NCI-H1417 treated with DMSO at 0.1 percent for 48 hours (cell line): ENCODE results near the gene SOX6.
"Not testable (repeated sequence)": the region's sequence is repeated elsewhere in the genome, so short reads cannot be mapped to it uniquely, and the experiment has no call there.

Source experiments
- DNase-seq: peaks from one replicate; lab custom pipeline; 2025; lab: John Stamatoyannopoulos, UW

Gene SOX6

DNA sequence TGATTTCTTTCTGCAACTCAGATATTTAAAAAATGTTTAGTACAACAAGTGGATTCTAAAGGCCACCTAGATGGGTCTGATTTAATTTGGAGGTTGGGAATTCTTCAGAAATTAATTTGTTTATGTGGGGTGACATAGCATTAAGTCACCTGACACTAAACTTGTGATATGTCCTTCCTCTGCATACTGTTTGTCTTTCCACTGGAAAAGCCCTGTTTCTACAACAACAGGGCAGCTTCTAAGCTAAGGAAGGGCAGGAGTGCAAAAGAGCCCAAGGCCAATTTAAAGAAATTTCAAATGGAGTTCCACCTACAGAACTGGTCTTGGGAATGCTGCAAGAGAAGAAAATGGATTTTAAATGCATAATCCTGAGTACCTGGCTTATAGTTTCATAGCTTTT, 319.2 kb downstream of the SOX6 start:
- no peak for DNase-seq

DNA sequence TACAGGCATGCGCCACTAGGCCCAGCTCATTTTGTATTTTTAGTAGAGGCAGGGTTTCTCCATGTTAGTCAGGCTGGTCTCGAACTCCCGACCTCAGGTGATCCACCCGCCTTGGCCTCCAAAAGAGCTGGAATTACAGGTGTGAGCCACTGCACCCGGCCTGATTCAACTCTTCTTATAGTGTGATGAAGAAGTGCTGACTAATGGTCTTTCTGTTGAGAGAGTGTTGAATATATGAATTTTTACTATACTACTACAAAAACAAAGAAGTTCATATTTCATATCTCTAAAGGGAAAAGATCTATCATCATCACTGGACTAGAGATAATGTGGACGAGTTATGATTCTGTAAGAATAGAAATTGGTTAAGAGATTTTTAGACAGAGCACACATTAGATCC, 320.1 kb downstream of the SOX6 start:
- no peak for DNase-seq

DNA sequence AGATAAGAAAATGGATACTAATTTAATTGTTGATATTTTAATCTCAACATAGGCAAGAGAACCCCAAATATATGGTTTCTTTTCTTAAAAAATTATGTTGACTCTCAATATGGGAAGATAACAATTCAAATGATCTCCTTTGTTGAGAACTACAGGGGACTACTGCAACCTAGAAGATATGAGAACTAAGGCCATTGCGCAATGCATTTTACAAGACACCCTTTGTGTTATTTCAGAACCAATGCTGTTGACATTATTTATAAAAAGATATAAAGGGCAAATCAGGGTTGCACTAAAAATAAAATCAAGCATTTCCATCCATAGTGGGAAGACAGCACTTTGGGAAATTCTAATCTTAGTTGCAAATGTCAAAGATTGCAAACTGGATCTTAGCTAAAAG, 322.3 kb downstream of the SOX6 start:
- DNase-seq: no peak

DNA sequence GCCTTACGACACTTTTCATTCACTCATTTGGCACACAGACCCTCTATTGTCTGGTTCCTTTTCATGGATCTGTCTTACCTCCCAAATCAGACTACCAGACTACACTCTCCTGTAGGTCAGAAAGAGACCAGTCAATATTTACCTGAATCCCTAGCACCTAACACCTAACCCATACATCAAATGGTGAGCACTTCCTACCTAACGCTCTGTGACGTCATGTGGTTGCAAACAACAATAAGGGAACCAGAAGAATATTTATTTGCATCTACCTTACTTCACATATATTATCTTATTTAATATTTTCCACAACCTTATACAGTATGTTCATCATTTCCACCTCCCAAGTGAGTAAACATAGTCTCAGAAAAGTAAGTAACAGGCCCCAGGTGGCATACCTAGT, 323.4 kb downstream of the SOX6 start:
- no peak for DNase-seq

DNA sequence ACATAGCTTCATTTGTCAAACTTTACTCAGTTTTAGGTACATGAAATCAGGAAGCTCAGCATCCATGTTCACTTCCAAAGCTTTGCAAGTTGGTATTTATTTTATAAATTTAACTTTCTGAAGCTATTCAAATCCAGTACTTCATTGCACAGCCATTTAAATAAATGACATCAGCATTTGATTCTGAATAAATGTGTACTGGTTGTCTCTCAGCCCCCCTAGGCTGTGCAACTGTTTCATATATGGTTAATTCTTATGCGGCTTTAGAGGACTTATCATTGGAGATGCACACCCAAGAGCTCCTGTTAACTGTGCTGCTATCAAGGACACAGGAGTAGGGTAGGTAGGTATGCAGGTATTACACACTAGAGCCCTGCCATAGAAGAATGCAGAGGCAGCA, 325.1 kb downstream of the SOX6 start:
- DNase-seq: no peak

DNA sequence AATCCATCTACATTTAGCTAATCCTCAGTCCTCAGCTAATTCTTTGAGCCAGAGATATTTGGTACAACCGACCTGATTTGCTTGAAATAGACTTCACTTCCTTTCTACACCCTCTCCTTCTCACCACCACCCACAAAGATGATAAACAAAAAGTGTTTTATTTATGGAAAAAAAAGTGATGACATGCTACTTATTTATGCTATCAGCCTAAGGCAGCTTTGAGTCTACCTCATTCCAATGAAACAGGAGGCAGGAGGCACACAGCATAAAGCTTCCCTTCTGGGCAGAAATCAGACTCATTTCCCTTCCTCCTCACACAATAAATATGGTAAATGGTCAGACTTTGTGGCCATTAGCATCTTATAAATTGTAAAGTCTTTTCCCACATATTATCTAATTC, 325.7 kb downstream of the SOX6 start:
- DNase-seq: no peak

DNA sequence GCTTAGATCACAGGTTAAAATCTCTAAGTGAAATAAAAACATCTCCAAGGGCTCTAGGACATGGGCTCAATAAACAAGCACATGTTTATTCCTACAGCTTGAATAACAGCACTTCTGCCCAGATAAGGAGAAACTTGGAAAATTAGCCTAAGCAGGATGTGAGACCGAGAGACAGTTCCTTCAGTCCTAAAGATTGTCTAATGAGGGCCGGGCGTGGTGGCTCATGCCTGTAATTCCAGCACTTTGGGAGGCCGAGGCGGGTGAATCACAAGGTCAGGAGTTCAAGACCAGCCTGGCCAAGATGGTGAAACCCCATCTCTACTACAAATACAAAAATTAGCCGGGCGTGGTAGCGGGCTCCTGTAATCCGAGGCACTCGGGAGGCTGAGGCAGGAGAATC, 327.2 kb downstream of the SOX6 start:
- DNase-seq: not testable (repeated sequence)

DNA sequence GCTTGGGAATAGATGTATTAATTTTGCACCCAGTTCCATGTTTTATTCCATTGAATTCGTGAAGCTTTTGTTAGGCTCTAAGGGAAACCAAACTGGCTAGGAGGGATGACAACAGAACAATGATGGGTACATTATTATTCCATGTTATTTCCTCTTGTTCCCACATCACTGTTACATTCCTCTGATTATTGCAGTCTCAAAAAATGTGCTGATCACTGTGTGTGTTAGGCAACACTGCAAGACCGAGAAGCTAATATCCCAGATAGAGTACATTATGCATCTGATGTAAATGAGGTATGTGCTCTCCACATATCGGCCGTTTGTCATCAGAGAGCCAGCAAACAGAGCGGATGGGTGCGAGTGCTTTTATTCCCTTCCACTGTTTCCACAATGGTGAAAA, 327.9 kb downstream of the SOX6 start:
- DNase-seq: no peak

DNA sequence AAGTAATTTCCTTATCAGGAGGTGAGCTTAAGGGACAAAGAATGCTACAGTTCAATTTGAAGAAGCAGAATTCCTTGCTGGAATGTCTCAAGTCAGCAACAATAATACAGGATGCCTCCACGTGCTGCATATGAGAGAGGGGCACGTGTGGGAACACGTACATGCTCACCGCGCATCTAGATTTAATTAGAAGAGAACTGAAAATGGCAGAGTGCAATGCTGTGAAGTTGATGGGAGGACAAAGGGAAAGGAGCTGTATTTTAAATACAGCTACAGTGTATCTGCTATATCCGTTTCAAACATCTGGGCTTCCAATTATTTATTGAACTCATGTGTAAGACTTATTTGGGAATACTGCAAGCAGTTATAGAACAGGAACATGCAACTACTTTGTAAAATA, 328.7 kb downstream of the SOX6 start:
- DNase-seq: no peak

DNA sequence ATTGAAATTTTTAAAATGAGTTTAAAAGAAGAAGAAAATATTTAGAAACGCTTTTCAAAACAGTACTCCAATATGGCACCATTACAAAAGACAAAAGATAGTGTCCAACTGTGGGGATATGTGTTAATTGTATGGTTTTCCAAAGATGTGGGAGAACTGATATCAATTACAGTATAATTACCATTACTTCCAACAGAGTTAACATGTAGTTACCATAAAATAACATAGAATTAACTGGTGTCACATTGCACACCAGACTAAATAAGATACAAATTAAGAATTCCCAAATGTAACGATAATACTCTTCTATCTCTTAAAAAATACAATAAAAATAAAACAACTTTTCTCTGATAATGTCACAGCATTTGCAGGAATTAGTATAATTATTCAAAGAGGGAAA, 329.5 kb downstream of the SOX6 start:
- DNase-seq: no peak

DNA sequence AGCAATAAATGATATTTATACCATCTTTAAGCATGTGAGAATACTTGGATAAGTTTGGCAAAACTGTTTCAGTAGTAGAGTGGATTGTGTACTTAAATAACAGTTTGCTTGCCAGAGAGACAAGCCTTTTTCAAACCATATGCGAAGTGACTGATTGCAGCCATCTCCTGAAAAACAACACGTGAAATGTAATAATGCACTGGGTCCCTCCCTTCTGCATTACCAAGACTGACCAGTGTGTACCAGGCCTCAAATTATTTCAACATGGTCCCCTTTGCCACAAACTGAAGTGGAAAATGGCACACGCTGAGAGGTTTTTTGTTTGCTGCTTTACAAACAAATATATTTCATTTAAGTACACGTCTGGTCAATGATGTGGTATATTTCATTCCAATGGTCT, 337.4 kb downstream of the SOX6 start:
- no peak for DNase-seq

DNA sequence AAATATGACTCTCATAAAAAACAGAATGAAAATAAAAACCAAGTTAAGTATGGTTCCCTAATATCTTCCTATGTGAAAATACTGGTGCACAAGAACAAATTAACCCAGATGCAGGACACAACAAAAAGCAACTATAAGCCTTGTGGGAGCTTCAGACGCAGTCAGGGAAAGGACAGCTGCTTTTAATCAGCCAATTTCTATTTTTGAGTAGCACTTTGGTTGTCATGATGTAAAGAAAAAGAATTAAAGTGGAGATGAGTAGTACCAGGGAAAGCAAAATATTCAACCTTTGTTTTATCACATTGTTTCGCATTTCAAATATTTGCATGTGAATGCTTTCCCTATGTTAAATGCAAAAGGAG, 339.9 kb downstream of the SOX6 start:
- DNase-seq: no peak

DNA sequence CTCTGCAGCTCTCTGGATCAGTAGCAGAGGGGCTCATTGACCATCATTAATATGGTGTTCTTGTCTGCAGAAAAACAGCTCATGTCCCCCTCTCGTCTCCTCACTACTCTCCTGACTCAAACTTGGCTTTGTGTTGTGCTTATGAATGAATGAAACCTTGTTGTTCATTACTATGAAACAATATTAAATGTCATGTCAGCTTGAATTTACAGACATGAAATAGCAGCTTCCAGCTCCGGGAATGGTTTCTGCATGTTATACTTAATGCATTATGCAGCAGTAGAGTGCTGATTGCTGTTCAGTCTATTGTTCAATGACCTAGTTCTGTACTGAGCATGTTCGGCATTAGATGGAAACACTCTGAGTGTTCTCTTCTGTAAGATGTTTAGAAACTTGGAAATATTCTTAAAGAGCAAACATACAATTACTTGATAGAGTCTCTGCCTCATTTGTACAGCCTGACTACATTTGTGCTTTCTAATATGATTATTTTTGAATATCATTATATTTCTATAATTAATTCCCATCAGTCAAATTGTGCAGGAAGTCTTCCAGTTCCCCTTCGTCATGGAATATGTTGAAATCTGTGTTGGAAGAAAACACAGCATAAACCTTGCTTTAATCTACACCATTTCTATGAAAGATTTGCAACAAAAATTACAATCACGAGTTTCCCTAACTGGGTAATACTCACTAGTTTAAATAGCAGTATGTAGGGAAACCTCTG, 340.4 kb downstream of the SOX6 start:
- no peak for DNase-seq

DNA sequence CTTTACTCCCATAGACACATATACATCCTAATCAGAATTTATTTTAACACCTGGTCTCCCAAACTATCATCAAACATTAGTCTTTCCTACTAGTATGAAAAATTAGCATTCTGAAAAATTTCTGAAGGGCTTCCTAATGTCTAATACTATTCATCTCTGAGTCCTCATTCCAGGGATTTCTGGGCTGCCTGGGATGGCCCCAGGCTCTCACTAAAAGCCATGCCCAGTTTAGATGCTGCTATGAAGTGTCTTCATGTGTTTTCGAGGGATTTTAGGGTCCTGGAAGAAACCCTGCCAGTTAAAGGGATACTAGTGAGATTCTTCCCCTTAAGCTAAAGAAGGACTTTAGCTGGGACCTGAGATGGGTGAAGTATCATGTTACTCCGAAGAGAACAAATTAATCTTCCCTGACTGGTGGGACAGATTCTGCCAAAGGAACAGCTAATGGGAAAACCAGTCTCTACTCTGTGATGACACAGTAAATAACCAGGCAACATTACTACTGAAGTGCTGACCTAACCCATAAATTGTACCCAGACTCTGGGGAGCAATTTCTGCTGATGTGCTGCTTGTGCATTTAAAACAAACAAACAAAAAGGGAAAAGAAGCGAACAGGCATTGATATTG, 342.6 kb downstream of the SOX6 start:
- DNase-seq: no peak

DNA sequence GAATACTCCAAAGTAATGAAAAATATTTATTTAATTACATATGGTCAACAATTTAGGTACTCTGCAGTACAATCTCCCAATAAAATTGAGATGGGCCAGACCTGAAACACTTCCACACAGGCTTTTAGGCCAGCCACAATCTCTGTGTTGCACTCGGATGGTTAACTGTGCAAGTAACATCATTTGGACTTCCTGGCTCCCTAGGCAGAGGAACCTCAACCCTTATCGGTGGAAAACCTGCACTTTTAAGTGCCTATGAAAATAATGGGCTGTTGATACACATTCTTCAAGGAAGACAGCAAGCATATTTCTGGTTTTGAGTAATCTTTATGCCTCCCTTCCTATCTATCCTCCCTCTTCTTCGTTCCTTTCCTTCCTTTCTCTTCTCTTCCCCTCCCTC, 343.1 kb downstream of the SOX6 start:
- no peak for DNase-seq

DNA sequence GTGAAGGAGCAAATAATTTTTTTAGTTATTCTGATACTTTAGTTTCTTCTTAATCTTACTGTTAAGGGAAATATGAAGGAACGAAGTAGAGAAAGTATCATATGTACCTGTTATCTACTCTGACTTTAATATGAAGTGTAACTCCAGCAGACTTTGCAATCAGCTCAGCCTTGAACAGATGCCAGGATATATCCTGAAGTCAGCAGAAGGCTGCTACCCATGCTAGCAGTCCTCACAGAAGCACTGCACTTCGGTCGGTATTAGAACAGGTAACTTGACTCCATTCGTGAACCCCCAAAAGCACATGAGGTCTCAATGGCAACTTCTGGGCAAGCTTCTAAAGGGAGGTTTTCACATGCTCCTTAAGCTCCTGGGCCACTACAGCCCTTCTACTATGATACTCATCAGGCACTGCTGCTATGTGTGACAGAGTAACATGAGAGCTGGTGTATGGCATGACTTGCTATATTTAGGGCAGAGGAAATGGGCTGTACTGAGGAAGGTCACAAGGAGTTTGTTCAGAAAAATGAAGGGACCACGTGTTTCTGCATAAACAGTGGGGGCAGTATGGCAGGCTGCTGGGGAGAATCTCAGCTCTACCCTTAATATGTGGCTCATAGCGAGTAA, 344.1 kb downstream of the SOX6 start:
- DNase-seq: no peak

DNA sequence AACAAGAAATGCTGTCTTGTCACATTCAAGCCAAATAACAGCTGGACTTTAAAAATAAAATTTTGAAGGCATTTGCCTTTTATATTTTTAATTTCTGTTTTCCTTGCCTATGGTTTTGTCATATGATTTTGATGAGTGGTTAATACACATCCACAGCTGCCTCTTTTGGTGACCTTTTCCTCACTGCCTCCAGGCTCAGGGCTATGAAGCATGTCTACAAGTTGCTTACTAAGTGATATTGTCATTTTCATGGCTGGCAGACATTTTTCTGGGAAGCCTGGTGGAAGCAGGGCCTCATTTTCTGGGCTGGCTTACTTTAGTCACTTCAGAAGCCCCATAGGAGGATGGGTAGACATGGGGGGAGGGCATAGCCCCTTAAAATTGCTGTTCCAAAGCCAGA, 344.9 kb downstream of the SOX6 start:
- no peak for DNase-seq

DNA sequence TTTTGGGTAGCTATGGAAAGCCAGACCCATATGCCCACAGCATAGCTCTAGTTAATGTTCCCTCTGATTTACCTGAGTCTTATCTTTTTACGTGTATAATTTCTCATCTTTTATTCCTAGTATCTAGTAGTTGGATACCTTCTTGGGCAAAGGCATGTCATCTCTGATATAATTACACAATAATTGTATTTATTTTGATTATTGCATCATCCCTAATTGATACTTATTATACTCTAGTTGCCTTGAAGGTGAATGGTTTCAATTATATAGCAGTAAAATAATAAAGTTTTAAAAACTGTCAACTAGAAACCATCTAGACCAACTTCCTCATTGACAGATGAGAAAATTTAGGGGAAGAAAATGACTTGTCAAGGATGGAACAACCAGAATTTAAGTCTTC, 347.3 kb downstream of the SOX6 start:
- no peak for DNase-seq

DNA sequence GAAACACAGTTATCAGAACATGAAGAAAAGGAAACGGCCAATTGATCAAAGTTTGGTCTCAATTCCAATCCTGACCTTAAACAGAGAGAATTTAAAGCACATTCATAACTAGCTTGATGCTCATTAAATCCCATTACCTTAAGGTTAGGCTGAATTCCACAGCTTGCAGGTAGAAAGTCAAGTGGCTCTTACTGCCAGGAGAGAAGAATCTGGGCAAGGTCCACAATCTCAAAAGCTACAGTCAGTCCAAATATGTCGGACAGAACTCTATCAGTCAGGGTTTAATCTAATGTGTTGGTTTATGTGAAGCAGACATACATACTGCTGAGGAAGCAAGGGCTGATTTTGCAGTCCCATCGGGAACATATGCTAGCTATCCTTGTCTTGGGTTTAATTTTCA, 348.8 kb downstream of the SOX6 start:
- DNase-seq: no peak

DNA sequence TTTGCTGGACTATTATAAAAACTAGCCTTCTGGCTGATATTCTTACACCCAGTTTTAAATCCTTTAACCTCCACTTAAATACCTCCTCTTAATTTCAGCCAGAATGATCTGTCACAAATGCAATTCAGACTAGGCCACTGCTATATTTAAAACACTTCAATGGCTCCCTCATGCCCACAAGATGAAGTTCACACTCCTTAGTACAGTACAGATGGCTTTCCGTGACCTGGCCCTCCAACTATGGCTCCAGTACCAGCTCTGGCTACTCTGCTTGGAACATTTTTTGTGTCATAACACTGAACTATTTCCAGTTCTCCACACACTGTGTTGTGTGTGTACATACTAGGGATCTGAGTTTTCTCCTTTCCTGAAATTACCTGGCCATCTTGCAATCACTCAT, 353.4 kb downstream of the SOX6 start:
- DNase-seq: no peak

DNA sequence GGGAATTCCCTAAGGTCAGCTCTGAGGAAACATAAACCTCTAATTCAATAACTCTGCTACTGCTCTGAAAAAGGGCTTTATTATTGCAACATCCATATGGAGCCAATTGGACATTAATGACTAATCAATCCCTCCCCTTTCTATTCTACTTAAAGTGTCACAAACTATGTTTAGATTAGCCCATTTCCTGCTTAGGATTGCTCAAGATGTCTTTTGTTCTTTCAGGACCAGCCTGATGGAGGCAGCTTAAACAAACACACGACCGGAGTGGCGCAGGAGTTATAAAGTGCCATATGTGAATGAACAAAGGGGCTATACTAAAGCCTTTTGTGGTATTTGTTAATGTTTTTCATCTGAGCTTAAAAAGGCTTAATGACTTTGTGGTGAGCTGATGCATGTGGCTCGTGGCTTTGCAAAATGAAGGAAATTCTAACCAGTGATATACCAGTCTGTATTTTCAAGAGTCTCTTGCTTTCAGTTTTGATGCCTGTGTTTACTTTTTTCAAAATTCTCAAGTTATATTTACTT, 354.4 kb downstream of the SOX6 start:
- peak; percentile 71 for DNase-seq

DNA sequence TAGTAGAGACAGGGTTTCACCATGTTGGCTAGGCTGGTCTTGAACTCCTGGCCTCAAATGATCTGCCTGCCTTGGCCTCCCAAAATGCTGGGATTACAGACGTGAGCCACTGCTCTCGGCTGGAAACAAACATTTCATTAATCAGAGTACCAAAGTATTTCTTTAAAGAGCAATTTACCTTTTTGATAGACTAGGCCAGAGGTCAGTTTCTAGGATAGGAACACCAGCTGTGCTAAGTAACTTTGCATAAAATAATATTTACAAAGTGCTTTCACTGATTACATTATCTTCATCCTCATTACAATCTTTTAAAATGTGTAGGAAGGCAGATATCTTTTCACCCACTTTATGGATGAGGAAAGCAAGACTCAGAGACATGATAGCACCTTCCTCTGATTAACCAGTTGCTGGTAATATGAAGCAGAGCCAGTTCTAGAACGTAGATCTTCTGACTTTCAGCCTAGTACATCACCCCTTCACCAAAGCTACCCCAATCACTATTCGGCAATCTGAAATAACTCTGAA, 355.2 kb downstream of the SOX6 start:
- no peak for DNase-seq

DNA sequence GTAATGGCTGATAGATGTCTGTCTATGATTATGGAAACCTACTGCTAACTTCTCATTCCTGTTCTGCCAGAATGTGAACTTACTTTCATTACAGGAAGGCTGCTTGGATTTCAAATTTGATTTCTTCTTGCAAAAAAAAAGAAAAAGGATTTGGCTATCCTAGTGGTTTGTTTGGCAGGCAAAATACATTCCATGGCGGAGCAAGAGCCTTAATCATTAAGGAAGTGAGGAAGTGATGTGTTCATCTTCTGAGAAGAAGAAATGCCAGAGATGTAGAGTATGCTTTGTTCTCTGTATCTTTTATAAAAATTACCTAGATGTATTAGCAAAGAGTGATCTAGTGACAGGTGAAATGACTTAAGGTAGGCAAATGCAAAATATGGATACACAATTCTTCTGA, 356.3 kb downstream of the SOX6 start:
- DNase-seq: no peak
